GM12878 (cell line): ENCODE measurements around the gene NUP210L. TPM values are rescaled to one million over a fixed set of nuclear protein-coding genes. Genes with fewer than 3 reads are reported as not detected.

Source experiments
- ASH2L ChIP-seq: fragments of 300-600, 200-600 bp; sonication (generic); IDR thresholded peaks from 2 replicates; pipeline ENCODE4 v1.6.1; 2017; ENCODE audit warnings: low read depth, mild to moderate bottlenecking, borderline replicate concordance
- BCL11A ChIP-seq: IDR thresholded peaks from 2 replicates; pipeline ENCODE4 v1.6.1; 2011; ENCODE audit warnings: low read depth, low read length
- CBX5 ChIP-seq: sonication (generic); IDR thresholded peaks from 2 replicates; pipeline ENCODE4 v1.6.1; 2016; ENCODE audit warnings: low read depth, moderate library complexity, mild to moderate bottlenecking, inconsistent platforms
- CHD2 ChIP-seq: IDR thresholded peaks from 2 replicates; pipeline ENCODE4 v1.6.1; 2011; ENCODE audit warnings: low read depth, low read length, improper control_type of control experiment, borderline replicate concordance
- GABPA ChIP-seq: IDR thresholded peaks from 2 replicates; pipeline ENCODE4 v1.6.1; 2014; ENCODE audit warnings: antibody characterized with exemption, low read depth, mild to moderate bottlenecking, inconsistent platforms
- GATAD2B ChIP-seq: fragments of 450-650 bp; conservative IDR thresholded peaks from 2 replicates; pipeline ENCODE4 v1.6.1; 2017; ENCODE audit warnings: low read depth, mild to moderate bottlenecking, moderate library complexity
- HDGF ChIP-seq: fragments of 450-650 bp; IDR thresholded peaks from 2 replicates; pipeline ENCODE4 v1.6.1; 2016; ENCODE audit warnings: antibody characterized with exemption
- IKZF2 ChIP-seq, 2 experiments: fragments of 450-650 bp; IDR thresholded peaks; 2 replicates each; pipeline ENCODE4 v1.6.1; 2017; ENCODE audit warnings: mild to moderate bottlenecking in 2 of 2, moderate library complexity in 2 of 2
- MEF2A ChIP-seq: IDR thresholded peaks from 2 replicates; pipeline ENCODE4 v1.6.1; 2011; ENCODE audit warnings: low read depth, mild to moderate bottlenecking, low read length, moderate library complexity; ENCODE audit not compliant: insufficient read depth
- MTA2 ChIP-seq: fragments of 450-650 bp; IDR thresholded peaks from 2 replicates; pipeline ENCODE4 v1.6.1; 2016; ENCODE audit warnings: low read depth, mild to moderate bottlenecking, moderate library complexity
- NFIC ChIP-seq: IDR thresholded peaks from 2 replicates; pipeline ENCODE4 v1.6.1; 2012; ENCODE audit warnings: low read depth, mild to moderate bottlenecking, inconsistent platforms, low read length, moderate library complexity
- RELA ChIP-seq: fragments of 450-650 bp; IDR thresholded peaks from 2 replicates; pipeline ENCODE4 v1.8.0; 2014; ENCODE audit warnings: borderline replicate concordance; ENCODE audit not compliant: partially characterized antibody
- RELB ChIP-seq: fragments of 450-650 bp; IDR thresholded peaks from 2 replicates; pipeline ENCODE4 v1.6.1; 2017; ENCODE audit warnings: low read depth, mild to moderate bottlenecking, moderate library complexity
- SP1 ChIP-seq: IDR thresholded peaks from one replicate; pipeline ENCODE4 v1.6.1; 2011; ENCODE audit warnings: low read depth, low read length
- TARDBP ChIP-seq: IDR thresholded peaks from 2 replicates; pipeline ENCODE4 v1.6.1; 2016; ENCODE audit warnings: borderline replicate concordance
- TCF7 ChIP-seq: IDR thresholded peaks from 2 replicates; pipeline ENCODE4 v1.6.1; 2014; ENCODE audit warnings: antibody characterized with exemption, borderline replicate concordance
- ZZZ3 ChIP-seq: IDR thresholded peaks from 2 replicates; pipeline ENCODE4 v1.6.1; 2011; ENCODE audit warnings: low read depth; ENCODE audit not compliant: control insufficient read depth, insufficient read length
- polyA plus RNA-seq, 11 experiments: library from polyadenylated mRNA; depleted of rRNA in 4 of 11; unstranded in 6 of 11; stranded (reverse) in 5 of 11; fragments of >200 nt; fragmentation: Nextera tagmentation in 4 of 11; fragmentation: Illumina TruSeq in 1 of 11; extraction: Ambion mirVana in 4 of 11; extraction: Trizol in 1 of 11; gene quantifications; 1 replicate in 1 of 11; 2 replicates in 10 of 11; pipeline versions ENCODE4 v1.2.1 to v1.2.3, GENCODE V29; 2011 to 2016; ENCODE audit warnings: inconsistent platforms in 2 of 11, missing spikeins in 2 of 11, low read depth in 1 of 11
- total RNA-seq, 4 experiments: library from RNA; depleted of rRNA in 3 of 4; stranded (reverse); fragments of >200 nt in 3 of 4; fragmentation: Illumina TruSeq in 1 of 4; extraction: Trizol in 1 of 4; gene quantifications; 2 replicates each; pipeline versions ENCODE4 v1.2.1 to v1.2.3, GENCODE V29; 2013 to 2021
- TF ChIP-seq, protein P1 (sequence below): IDR thresholded peaks from 2 replicates; pipeline ENCODE4 v1.6.1; 2012; ENCODE audit warnings: low read length, inconsistent platforms
- TF ChIP-seq, protein P2 (sequence below): fragments of 450-650 bp; IDR thresholded peaks from 2 replicates; pipeline ENCODE4 v1.6.1; 2017; ENCODE audit warnings: mild to moderate bottlenecking, moderate library complexity
- TF ChIP-seq, protein P3 (sequence below): fragments of 450-650 bp; IDR thresholded peaks from 2 replicates; pipeline ENCODE4 v1.6.1; 2016; ENCODE audit warnings: mild to moderate bottlenecking, moderate library complexity, borderline replicate concordance

Gene NUP210L
- total and polyA plus RNA-seq, 10 of the 15 experiments (the other 5 are each of a cell fraction or from before 2014, with no cell fraction given): 0.04 to 0.08 (median 0.07) TPM; not detected in 7

DNA sequence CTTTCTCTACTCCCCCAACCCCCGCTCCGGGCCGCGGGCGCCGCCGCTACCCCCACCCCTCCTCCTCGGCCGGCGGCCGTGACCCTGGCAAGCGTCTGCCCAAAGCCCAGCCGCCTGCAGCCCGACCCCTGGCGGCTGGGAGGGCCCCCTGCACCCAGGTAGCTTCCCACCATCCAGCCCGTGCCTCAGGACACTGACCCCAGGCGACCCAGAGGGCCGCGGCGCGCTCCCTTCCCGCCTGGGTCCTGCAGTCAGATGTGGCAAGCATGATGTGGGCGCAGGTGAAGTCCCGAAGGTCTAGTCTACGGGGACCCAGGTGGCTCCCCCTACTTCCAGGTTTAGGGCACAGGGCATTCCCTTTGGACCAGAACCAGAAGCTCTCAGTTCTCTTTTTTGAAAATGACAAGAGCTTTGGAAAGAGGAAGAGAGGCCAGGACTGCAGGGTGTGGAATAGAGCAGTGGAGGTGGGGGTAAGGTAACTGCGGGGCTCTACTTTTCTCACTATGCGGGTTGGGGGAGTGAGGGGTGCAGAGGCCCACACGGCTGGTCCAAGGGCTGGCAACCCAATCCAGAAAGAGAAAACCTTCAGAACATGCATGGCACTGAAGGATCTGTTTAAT lies 208.1 kb downstream of the NUP210L start, which contains the start of gene DENND4B (continued):
- TF ChIP-seq GATAD2B: no peak
- peak; percentile 83 to 86 for TF ChIP-seq IKZF2 (IDR thresholded peaks at IDR 0.05)
- TF ChIP-seq, protein P1, sequence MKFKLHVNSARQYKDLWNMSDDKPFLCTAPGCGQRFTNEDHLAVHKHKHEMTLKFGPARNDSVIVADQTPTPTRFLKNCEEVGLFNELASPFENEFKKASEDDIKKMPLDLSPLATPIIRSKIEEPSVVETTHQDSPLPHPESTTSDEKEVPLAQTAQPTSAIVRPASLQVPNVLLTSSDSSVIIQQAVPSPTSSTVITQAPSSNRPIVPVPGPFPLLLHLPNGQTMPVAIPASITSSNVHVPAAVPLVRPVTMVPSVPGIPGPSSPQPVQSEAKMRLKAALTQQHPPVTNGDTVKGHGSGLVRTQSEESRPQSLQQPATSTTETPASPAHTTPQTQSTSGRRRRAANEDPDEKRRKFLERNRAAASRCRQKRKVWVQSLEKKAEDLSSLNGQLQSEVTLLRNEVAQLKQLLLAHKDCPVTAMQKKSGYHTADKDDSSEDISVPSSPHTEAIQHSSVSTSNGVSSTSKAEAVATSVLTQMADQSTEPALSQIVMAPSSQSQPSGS: no peak
- peak; percentile 26 for TF ChIP-seq SP1
- peak; percentile 64 for TF ChIP-seq RELB
- TF ChIP-seq TCF7: no peak
- peak; percentile 40 for TF ChIP-seq RELA
- TF ChIP-seq TARDBP: peak; percentile 70; the same call in 1 of the 2 replicates
- TF ChIP-seq, protein P2, sequence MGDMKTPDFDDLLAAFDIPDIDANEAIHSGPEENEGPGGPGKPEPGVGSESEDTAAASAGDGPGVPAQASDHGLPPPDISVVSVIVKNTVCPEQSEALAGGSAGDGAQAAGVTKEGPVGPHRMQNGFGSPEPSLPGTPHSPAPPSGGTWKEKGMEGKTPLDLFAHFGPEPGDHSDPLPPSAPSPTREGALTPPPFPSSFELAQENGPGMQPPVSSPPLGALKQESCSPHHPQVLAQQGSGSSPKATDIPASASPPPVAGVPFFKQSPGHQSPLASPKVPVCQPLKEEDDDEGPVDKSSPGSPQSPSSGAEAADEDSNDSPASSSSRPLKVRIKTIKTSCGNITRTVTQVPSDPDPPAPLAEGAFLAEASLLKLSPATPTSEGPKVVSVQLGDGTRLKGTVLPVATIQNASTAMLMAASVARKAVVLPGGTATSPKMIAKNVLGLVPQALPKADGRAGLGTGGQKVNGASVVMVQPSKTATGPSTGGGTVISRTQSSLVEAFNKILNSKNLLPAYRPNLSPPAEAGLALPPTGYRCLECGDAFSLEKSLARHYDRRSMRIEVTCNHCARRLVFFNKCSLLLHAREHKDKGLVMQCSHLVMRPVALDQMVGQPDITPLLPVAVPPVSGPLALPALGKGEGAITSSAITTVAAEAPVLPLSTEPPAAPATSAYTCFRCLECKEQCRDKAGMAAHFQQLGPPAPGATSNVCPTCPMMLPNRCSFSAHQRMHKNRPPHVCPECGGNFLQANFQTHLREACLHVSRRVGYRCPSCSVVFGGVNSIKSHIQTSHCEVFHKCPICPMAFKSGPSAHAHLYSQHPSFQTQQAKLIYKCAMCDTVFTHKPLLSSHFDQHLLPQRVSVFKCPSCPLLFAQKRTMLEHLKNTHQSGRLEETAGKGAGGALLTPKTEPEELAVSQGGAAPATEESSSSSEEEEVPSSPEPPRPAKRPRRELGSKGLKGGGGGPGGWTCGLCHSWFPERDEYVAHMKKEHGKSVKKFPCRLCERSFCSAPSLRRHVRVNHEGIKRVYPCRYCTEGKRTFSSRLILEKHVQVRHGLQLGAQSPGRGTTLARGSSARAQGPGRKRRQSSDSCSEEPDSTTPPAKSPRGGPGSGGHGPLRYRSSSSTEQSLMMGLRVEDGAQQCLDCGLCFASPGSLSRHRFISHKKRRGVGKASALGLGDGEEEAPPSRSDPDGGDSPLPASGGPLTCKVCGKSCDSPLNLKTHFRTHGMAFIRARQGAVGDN: no peak
- TF ChIP-seq, protein P3, sequence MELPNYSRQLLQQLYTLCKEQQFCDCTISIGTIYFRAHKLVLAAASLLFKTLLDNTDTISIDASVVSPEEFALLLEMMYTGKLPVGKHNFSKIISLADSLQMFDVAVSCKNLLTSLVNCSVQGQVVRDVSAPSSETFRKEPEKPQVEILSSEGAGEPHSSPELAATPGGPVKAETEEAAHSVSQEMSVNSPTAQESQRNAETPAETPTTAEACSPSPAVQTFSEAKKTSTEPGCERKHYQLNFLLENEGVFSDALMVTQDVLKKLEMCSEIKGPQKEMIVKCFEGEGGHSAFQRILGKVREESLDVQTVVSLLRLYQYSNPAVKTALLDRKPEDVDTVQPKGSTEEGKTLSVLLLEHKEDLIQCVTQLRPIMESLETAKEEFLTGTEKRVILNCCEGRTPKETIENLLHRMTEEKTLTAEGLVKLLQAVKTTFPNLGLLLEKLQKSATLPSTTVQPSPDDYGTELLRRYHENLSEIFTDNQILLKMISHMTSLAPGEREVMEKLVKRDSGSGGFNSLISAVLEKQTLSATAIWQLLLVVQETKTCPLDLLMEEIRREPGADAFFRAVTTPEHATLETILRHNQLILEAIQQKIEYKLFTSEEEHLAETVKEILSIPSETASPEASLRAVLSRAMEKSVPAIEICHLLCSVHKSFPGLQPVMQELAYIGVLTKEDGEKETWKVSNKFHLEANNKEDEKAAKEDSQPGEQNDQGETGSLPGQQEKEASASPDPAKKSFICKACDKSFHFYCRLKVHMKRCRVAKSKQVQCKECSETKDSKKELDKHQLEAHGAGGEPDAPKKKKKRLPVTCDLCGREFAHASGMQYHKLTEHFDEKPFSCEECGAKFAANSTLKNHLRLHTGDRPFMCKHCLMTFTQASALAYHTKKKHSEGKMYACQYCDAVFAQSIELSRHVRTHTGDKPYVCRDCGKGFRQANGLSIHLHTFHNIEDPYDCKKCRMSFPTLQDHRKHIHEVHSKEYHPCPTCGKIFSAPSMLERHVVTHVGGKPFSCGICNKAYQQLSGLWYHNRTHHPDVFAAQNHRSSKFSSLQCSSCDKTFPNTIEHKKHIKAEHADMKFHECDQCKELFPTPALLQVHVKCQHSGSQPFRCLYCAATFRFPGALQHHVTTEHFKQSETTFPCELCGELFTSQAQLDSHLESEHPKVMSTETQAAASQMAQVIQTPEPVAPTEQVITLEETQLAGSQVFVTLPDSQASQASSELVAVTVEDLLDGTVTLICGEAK: no peak
- TF ChIP-seq GABPA: no peak
- TF ChIP-seq CHD2: no peak
- 0 out of 2 replicates have a peak, but pooled peaks have one; percentile 15 for TF ChIP-seq MEF2A
- TF ChIP-seq BCL11A: 0 out of 2 replicates have a peak, but pooled peaks have one; percentile 4
- TF ChIP-seq HDGF: peak; percentile 79; the same call in 1 of the 2 replicates
- no peak for TF ChIP-seq ZZZ3
- no peak for TF ChIP-seq NFIC
- no peak for TF ChIP-seq CBX5
- TF ChIP-seq MTA2: 0 out of 2 replicates have a peak, but pooled peaks have one; percentile 13
- TF ChIP-seq ASH2L: no peak
